ENCODE data around the gene IQGAP1.
"Not testable (repeated sequence)": the region's sequence is repeated elsewhere in the genome, so short reads cannot be mapped to it uniquely, and the experiment has no call there.

IQGAP1 gene

GRCh38 chr15:90379263-90379662 lies 8.8 kb upstream of the IQGAP1 start:
- DNase-seq: no peak

GRCh38 chr15:90381515-90381914 lies 6.5 kb upstream of the IQGAP1 start:
- no peak for DNase-seq

GRCh38 chr15:90382320-90382719 lies 5.7 kb upstream of the IQGAP1 start:
- DNase-seq: no peak

- DNase-seq: no peak
Measured at GRCh38 chr15:90386221-90386620, 1.8 kb upstream of the IQGAP1 start.

- peak; percentile 71 to 75 for DNase-seq
Measured at GRCh38 chr15:90388462-90389380, 679 bp downstream of the IQGAP1 start.

- no peak for DNase-seq
Measured at GRCh38 chr15:90389513-90389912, 1.5 kb downstream of the IQGAP1 start.

- DNase-seq: no peak
Measured at GRCh38 chr15:90393040-90393439, 5.0 kb downstream of the IQGAP1 start.

GRCh38 chr15:90394074-90394473 lies 6.0 kb downstream of the IQGAP1 start:
- DNase-seq: no peak

- no peak for DNase-seq
Measured at GRCh38 chr15:90394748-90395442, 6.9 kb downstream of the IQGAP1 start.

GRCh38 chr15:90396321-90396720 lies 8.3 kb downstream of the IQGAP1 start:
- DNase-seq: no peak

- DNase-seq: no peak
Measured at GRCh38 chr15:90400005-90400758, 12.1 kb downstream of the IQGAP1 start.

- DNase-seq: peak in 1 of 2 experiments; percentile 48
Measured at GRCh38 chr15:90400759-90401314, 12.8 kb downstream of the IQGAP1 start.

- DNase-seq: no peak
Measured at GRCh38 chr15:90401495-90401894, 13.5 kb downstream of the IQGAP1 start.

GRCh38 chr15:90402223-90402622 lies 14.2 kb downstream of the IQGAP1 start:
- no peak for DNase-seq

- no peak for DNase-seq
Measured at GRCh38 chr15:90402767-90403166, 14.7 kb downstream of the IQGAP1 start.

GRCh38 chr15:90405055-90405607 lies 17.1 kb downstream of the IQGAP1 start:
- DNase-seq: no peak

- DNase-seq: no peak
Measured at GRCh38 chr15:90407336-90407735, 19.3 kb downstream of the IQGAP1 start.

- DNase-seq: no peak
Measured at GRCh38 chr15:90407871-90408317, 19.9 kb downstream of the IQGAP1 start.

- DNase-seq: no peak
Measured at GRCh38 chr15:90408657-90409056, 20.6 kb downstream of the IQGAP1 start.

GRCh38 chr15:90409587-90409986 lies 21.5 kb downstream of the IQGAP1 start:
- not testable (repeated sequence) for DNase-seq

GRCh38 chr15:90410316-90410715 lies 22.3 kb downstream of the IQGAP1 start:
- DNase-seq: not testable (repeated sequence)

GRCh38 chr15:90411176-90411575 lies 23.1 kb downstream of the IQGAP1 start:
- DNase-seq: no peak

Data from activated T-cell treated with anti-CD3 and anti-CD28 coated beads, Interleukin-2, amount 50 U/mL, for 48 hours (primary cell).